Measurements from ENCODE around the gene SNCAIP. TPM values are rescaled to one million over a fixed set of nuclear protein-coding genes. Genes with fewer than 3 reads are reported as not detected.

The SNCAIP gene
- total and polyA plus RNA-seq, 2 experiments from 2014 or later, result 6.1 to 11.9 TPM

DNA sequence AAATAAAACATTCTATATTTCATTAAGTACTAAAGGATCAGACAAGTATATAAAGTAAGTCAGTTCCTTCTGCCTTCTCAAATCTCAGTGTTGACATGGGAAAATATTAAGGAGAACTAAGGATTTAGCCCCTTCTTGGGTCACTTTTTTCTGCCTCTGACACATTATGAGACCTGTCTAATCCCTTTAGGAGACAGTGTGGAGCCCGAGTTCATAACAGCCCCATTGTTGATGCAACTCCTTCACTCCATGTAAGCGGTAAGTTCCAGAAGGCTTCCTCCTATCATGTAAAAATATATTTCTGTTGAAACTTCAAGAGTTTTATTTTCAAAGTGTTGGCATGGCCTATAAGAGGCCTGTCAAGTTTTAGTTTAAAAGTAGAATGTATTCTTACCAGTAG lies 152.2 kb downstream of the SNCAIP start:
- TF ChIP-seq, protein P1, sequence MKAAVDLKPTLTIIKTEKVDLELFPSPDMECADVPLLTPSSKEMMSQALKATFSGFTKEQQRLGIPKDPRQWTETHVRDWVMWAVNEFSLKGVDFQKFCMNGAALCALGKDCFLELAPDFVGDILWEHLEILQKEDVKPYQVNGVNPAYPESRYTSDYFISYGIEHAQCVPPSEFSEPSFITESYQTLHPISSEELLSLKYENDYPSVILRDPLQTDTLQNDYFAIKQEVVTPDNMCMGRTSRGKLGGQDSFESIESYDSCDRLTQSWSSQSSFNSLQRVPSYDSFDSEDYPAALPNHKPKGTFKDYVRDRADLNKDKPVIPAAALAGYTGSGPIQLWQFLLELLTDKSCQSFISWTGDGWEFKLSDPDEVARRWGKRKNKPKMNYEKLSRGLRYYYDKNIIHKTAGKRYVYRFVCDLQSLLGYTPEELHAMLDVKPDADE (IDR thresholded peaks at IDR 0.05), result no peak
- TF ChIP-seq POLR2AphosphoS5 (IDR thresholded peaks at IDR 0.05; ENCODE audit: low read depth), result no peak
- TF ChIP-seq CREB1 (CRISPR knock-in tag; IDR thresholded peaks at IDR 0.05; ENCODE audit: low read depth), result no peak
- no peak for TF ChIP-seq EZH2phosphoT487 (IDR thresholded peaks at IDR 0.05; ENCODE audit: unreplicated experiment)
- DNase-seq (ENCODE audit: low spot score) (no peak), ATAC-seq (no peak)
- H3K4me1 Mint-ChIP-seq, result peaks cover 25% of the 10 kb centered on the region
- peaks cover 7% of the 10 kb centered on the region for H3K27me3 Mint-ChIP-seq (ENCODE audit: insufficient read depth, low read depth, poor library complexity)
- H3K36me3 Mint-ChIP-seq (ENCODE audit: low read depth), result peaks cover 7% of the 10 kb centered on the region; the same call in 2 of the 3 replicates
- no peaks in the 10 kb centered on the region for H3K27me3 ChIP-seq (ENCODE audit: insufficient read depth)
- no peaks in the 10 kb centered on the region for H3K79me2 ChIP-seq (replicated peaks; ENCODE audit: insufficient read depth)
- no peaks in the 10 kb centered on the region; the same call in 2 of the 3 replicates for H3K9me3 Mint-ChIP-seq
- H2AFZ ChIP-seq, result no peak overlapping the region
- no peaks in the 10 kb centered on the region for H3K36me3 ChIP-seq (ENCODE audit: insufficient read depth)
- no peaks in the 10 kb centered on the region for H4K20me1 ChIP-seq (replicated peaks; ENCODE audit: insufficient read depth)
- H3K27ac ChIP-seq (ENCODE audit: low read depth), result no peak overlapping the region
- peaks cover 31% of the 10 kb centered on the region for H3K4me1 ChIP-seq (ENCODE audit: insufficient read depth)
- no peak overlapping the region for H3K4me2 ChIP-seq
- H3K4me3 ChIP-seq, result no peak overlapping the region
- no peaks in the 10 kb centered on the region for H3K9me2 ChIP-seq (ENCODE audit: insufficient read depth)
- no peaks in the 10 kb centered on the region for H3F3A ChIP-seq (replicated peaks; ENCODE audit: low read depth)
- H3K27ac Mint-ChIP-seq, result no peak overlapping the region; the same call in 1 of the 2 replicates
- H3K4me3 Mint-ChIP-seq, result no peak overlapping the region

DNA sequence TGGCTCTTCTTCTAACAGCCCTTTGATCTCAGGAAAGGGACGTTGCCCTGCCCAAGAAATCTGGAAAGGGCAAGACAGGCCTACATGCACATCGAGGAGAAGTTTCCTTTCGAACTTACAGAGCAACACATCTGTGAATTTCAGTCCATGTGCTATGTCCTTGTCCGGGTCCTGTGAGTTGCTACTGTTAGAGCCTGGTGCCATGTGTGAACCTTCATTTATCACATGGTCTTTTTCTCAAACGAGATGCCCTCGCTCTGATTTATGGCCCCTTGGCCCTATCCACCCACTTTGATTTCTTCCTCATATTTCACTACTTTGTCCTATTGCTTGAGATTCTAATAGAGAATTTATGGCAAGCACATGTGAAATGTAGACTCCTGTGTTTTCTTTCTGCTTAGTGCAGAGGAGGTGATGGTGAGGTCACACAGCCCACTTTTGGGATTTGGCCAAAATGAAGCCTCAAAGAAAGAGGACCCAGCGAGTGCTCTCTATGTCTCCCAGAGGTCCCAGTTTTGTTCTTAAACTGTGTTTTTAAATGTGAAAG lies 153.1 kb downstream of the SNCAIP start:
- H2AFZ ChIP-seq, result no peak overlapping the region
- no peaks in the 10 kb centered on the region for H3K79me2 ChIP-seq (replicated peaks; ENCODE audit: insufficient read depth)
- TF ChIP-seq ZNF331 (CRISPR knock-in tag; IDR thresholded peaks at IDR 0.05; ENCODE audit: low read depth) (no peak), POLR2AphosphoS5 (IDR thresholded peaks at IDR 0.05; ENCODE audit: low read depth) (no peak), EZH2phosphoT487 (IDR thresholded peaks at IDR 0.05; ENCODE audit: unreplicated experiment) (no peak), EZH2 (IDR thresholded peaks at IDR 0.05; ENCODE audit: low read depth, unreplicated experiment) (no peak), ZNF114 (CRISPR knock-in tag; IDR thresholded peaks at IDR 0.05) (no peak)
- TF ChIP-seq, protein P2, sequence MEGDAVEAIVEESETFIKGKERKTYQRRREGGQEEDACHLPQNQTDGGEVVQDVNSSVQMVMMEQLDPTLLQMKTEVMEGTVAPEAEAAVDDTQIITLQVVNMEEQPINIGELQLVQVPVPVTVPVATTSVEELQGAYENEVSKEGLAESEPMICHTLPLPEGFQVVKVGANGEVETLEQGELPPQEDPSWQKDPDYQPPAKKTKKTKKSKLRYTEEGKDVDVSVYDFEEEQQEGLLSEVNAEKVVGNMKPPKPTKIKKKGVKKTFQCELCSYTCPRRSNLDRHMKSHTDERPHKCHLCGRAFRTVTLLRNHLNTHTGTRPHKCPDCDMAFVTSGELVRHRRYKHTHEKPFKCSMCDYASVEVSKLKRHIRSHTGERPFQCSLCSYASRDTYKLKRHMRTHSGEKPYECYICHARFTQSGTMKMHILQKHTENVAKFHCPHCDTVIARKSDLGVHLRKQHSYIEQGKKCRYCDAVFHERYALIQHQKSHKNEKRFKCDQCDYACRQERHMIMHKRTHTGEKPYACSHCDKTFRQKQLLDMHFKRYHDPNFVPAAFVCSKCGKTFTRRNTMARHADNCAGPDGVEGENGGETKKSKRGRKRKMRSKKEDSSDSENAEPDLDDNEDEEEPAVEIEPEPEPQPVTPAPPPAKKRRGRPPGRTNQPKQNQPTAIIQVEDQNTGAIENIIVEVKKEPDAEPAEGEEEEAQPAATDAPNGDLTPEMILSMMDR (conservative IDR thresholded peaks at IDR 0.05; ENCODE audit: low read depth in 2 of 2), result no peak
- TF ChIP-seq, protein P1 (IDR thresholded peaks at IDR 0.05), result no peak
- Mint-ChIP-seq H3K9me3 (no peaks in the 10 kb centered on the region; the same call in 2 of the 3 replicates), H3K27ac (peak overlapping the region; percentile 75), H3K36me3 (ENCODE audit: low read depth) (peaks cover 7% of the 10 kb centered on the region; the same call in 2 of the 3 replicates), H3K4me3 (no peak overlapping the region), H3K4me1 (peaks cover 29% of the 10 kb centered on the region), H3K27me3 (ENCODE audit: insufficient read depth, low read depth, poor library complexity) (peaks cover 9% of the 10 kb centered on the region)
- no peaks in the 10 kb centered on the region for H4K20me1 ChIP-seq (replicated peaks; ENCODE audit: insufficient read depth)
- no peaks in the 10 kb centered on the region for H3F3A ChIP-seq (replicated peaks; ENCODE audit: low read depth)
- no peaks in the 10 kb centered on the region for H3K27me3 ChIP-seq (ENCODE audit: insufficient read depth)
- no peaks in the 10 kb centered on the region for H3K36me3 ChIP-seq (ENCODE audit: insufficient read depth)
- H3K9me2 ChIP-seq (ENCODE audit: insufficient read depth), result no peaks in the 10 kb centered on the region
- no peak overlapping the region for H3K27ac ChIP-seq (ENCODE audit: low read depth)
- DNase-seq (ENCODE audit: low spot score), result no peak
- peaks cover 31% of the 10 kb centered on the region for H3K4me1 ChIP-seq (ENCODE audit: insufficient read depth)
- no peak overlapping the region for H3K4me3 ChIP-seq
- no peak for ATAC-seq
- H3K4me2 ChIP-seq, result no peak overlapping the region

Data from GM23338 (cell line).